AG09319 (cell line): ENCODE measurements around the gene PSMD13.
"Not testable (repeated sequence)": the region's sequence is repeated elsewhere in the genome, so short reads cannot be mapped to it uniquely, and the experiment has no call there.

Source experiments
- DNase-seq: peaks from one replicate; pipeline ENCODE4 v3.0.0-alpha.2; 2010; ENCODE audit warnings: low read depth; ENCODE audit errors: extremely low read depth
- TF ChIP-seq, protein P1 (sequence below): IDR thresholded peaks from 2 replicates; pipeline ENCODE4 v1.5.1; 2011; ENCODE audit warnings: low read depth, mild to moderate bottlenecking, inconsistent platforms, low read length, moderate library complexity

The PSMD13 gene

DNA sequence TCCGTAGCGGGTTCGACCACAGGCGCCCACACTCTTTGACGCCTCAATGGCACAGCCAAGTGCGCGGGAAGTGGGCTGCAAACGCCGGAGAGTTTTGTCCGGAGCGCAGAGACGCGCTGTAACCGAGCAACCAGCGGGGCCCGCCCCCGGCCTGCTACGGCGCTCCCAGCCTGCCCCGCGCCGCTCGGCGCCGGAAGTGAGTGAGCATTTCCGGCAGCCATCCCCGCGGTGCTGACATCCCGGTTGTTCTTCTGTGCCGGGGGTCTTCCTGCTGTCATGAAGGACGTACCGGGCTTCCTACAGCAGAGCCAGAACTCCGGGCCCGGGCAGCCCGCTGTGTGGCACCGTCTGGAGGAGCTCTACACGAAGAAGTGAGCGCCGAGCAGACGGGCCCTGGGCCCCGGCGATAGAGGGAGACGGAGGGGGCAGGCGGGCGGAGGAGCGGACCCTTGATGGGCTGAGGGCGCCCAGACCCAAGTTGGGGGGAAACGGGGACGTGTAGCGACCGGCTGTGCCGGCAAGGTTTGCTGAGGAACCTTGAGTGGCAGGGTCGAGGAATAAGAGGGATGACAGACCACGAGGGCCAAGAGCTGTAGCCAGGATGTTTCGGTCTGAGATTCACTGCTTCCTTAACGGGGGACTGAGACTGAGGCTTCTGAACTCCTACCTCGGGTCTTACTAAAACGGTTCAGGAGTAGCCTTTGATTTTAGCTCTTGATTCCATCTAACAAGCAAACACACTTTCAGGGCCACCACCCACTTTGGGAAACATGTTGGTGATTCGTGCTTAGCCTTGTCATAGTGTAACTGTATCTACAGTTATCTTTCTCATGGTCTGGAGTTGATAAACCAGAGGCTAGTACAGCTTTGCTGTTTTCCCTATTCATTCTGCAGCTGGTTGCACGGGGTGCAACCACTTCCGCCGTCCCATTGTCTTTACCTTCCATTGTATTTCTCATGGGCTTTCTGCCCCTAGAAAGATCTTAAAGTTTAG, at the start of gene PSMD13:
TSS of gene PSMD13 (plus strand) at position 203 of the 994 bp plus-strand sequence. CDS start at position 277, 74 bp downstream.
- peak; percentile 32 for DNase-seq
- TF ChIP-seq, protein P1, sequence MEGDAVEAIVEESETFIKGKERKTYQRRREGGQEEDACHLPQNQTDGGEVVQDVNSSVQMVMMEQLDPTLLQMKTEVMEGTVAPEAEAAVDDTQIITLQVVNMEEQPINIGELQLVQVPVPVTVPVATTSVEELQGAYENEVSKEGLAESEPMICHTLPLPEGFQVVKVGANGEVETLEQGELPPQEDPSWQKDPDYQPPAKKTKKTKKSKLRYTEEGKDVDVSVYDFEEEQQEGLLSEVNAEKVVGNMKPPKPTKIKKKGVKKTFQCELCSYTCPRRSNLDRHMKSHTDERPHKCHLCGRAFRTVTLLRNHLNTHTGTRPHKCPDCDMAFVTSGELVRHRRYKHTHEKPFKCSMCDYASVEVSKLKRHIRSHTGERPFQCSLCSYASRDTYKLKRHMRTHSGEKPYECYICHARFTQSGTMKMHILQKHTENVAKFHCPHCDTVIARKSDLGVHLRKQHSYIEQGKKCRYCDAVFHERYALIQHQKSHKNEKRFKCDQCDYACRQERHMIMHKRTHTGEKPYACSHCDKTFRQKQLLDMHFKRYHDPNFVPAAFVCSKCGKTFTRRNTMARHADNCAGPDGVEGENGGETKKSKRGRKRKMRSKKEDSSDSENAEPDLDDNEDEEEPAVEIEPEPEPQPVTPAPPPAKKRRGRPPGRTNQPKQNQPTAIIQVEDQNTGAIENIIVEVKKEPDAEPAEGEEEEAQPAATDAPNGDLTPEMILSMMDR: no peak

DNA sequence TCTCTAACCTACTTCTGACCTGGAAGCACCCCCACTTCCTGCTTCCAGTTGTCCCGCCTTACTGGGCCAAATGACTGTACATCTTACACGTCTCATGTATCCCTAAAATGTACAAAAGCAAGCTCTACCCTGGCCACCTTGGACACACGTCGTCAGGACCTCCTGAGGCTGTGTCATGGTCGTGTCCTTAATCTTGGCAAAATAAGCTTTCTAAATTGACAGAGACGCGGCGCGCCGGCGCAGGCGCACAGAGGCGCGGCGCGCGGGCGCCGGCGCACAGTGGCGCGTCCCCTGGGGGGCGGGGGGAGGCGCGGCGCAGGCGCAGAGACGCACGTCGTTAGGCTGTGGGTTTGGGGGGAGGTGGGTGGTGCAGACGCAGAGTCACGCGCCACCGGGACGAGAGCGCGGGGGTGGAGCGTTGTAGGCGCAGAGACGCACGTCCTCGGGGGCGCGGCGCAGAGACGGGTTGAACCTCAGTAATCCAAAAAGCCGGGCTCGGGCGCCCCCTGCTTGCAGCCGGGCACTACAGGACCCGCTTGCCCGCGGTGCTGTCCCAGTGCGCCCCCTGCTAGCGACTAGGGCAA, 47.5 kb upstream of the PSMD13 start:
- not testable (repeated sequence) for DNase-seq

DNA sequence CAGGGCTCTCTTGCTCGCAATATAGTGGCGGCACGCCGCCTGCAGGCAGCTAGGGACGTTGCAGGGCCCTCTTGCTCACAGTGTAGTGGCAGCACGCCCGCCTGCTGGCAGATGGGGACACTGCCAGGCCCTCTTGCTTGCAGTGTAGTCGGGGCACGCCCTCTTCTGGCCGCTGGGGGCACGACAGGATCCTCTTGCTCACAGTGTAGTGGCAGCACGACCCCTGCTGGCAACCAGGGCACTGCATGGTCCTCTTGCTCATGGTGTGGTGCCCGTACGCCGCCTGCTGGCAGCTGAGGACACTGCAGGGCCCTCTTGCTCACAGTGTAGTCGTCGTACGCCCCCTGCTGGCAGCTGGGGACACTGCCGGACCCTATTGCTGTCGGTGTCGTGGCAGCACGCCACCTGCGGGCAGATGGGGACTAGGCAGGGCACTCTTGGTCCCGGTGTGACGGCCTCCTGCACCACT, 46.9 kb upstream of the PSMD13 start:
- DNase-seq: not testable (repeated sequence)

DNA sequence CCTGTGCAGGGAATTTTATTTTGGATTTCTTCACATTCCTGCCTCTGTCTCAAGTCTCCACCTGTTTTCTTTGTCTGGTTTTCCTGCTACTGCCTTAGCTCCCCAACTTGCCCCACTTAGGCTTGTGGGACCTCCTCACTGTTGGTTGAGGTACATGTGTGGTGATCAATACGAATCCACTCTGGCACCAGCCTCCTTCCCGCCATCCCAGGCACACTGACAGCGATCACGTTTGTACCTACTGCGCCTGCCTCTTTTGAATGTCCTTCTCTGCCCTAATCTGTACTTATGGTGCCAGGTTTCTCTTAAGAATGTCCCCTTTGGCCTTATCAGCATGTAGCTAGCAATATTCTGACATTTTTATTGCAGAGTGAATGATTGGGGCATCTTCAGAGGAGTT, 46.2 kb upstream of the PSMD13 start:
- not testable (repeated sequence) for DNase-seq

DNA sequence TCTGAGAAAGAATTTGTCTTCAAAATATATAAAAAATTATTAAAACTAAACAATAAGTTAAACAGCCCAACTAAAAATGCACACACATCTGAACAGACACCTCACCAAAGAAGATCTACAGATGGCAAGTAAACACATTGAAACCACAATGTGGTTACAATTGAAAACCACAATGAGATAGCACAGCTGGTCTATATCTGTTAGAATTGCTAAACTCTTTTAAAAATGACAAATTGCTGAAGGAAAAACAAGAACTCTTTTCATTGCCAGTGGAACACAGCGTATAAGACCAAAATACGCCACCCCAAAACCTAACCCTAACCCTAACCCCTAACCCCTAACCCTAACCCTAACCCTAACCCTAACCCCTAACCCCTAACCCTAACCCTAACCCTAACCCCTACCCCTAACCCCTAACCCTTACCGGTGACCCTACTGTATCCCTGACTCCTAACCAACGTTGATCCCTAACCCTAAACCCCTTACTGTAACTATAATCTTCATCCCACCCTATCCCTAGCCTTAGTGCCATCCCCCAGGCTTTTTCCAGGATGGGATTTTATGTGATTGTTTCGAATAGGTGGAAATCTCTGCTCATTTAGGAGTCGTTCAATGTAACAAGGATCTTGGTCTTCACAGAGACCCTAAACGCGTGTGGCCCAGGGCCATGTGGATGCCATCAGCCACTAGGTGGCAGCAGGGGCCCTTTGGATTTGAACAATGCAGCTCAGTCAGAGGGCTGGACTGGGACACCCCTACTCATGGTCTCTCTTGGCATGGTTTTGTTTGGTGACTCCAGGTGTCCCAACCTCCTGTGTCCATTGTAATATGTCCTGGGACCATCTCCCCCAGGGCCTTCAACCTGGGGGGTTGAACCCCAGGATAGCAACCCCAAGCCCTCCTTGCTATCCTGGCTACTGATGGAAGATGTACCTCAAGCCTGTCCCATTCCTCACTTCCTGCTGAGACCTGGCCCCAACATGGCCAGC, 45.0 kb upstream of the PSMD13 start:
- TF ChIP-seq, protein P1: peak; percentile 28
- not testable (repeated sequence) for DNase-seq

DNA sequence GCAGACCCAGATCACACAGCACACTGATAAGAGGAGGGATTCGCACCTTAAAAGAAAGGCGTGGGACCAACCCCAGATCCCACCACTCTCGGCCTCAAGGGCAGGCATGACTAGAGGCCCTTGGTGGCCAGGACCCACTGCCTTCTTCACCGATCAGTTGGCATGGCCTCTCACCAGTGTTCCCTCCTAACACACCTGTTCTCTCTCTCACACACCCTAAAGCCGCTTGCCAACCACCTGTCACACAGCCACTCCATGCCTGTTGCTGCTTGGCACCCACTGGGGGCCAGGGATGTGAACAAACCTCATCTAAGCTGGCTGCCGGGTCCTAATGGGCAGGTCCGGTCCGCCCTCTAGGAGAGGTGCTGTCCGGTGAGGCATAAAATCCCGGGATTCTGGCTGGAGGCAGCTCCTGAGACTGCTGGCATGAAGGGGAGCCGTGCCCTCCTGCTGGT, 44.1 kb upstream of the PSMD13 start, which contains the start of gene SCGB1C1:
TSS of gene SCGB1C1 (plus strand) at position 405 of the 455 bp plus-strand sequence. CDS start at position 427, 22 bp downstream.
- not testable (repeated sequence) for DNase-seq

DNA sequence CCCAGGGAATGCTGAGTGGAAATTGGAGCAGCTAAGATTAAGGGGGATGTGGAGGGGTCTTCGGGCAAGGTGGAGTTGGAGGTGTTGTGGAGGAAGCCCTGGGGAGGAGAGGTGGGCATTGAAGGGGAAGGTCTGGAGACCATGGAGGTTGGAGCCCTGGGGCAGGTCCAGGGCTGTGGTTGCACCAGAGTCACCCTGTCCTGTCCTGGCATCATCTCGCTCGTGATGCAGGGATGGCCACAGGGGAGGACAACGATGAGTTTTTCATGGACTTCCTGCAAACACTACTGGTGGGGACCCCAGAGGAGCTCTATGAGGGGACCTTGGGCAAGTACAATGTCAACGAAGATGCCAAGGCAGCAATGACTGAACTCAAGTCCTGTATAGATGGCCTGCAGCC, 43.3 kb upstream of the PSMD13 start:
- DNase-seq: not testable (repeated sequence)

DNA sequence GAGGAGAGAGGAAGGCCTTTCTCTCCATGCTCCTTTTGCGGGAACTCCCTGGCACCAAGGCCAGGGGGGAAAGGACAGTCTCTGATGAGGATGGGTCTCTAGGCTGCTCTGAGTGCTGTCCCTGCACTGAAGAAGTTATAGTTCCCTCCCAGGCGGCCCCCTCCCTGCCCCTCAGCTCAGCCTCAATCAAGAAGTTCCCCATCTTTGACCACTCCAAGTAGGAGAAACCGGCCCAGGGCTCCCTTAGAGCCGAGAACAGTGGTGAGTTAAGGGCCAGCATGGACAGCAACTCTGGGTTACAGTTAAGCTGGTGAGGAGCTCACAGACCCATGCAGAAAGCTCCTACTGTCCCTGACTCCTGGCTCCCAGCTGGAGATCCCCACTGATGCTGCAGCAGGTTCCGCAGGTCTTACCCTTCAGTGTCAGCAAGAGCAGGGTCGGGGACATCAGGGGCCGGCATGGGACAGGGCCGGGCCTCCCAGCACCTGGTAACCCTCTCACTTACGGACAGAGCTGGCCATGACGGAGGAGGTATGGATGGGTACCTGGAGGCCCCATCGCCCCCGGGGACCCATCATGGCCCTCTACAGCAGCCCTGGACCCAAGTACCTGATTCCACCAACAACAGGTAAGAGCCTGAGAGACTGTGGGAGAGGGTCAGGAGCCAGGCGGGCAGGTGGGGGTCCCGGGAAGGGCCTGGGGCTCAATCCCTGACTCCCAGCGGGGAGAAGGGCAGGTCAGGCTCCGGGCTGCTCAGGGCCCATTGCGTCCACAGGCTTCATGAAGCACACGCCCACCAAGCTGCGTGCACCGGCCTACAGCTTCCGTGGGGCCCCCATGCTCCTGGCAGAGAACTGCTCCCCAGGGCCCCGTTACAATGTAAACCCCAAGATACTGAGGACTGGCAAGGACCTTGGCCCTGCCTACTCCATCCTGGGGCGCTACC, 39.7 kb upstream of the PSMD13 start:
- TF ChIP-seq, protein P1: no peak
- DNase-seq: no peak

DNA sequence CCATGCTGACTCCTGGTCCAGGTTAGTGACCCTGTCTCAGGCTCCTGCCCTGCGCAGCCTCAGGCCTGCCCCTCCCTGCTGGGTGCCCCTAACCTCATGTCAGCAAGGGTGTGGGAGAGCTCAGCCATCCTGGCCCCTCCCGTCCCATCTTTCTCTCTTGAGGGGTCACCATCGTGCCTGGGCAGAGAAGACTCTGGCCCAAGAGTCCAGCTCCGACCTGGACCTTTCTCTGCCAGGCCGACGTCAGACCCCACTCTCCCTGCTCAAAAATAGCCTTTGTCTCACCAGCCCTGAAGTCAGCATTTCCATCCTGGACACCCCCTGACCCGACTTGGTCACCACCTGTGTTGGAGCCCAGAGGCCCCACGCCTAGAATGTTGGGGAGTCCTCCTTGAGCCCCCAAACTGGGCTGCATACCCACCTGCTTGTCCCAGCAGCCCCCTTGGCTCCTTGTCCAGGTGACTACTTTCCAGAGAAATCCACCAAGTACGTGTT, 39.0 kb upstream of the PSMD13 start:
- TF ChIP-seq, protein P1: no peak
- no peak for DNase-seq
